ENCODE data around the gene PLEK. TPM values are rescaled to one million over a fixed set of nuclear protein-coding genes. Genes with fewer than 3 reads are reported as not detected.

The PLEK gene, protein sequence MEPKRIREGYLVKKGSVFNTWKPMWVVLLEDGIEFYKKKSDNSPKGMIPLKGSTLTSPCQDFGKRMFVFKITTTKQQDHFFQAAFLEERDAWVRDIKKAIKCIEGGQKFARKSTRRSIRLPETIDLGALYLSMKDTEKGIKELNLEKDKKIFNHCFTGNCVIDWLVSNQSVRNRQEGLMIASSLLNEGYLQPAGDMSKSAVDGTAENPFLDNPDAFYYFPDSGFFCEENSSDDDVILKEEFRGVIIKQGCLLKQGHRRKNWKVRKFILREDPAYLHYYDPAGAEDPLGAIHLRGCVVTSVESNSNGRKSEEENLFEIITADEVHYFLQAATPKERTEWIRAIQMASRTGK
- total RNA-seq = 0.14 and 1.1 TPM in 2 replicates

GRCh38 chr2:68365087-68365486, at the start of gene PLEK:
PLEK (plus strand) TSS chr2:68365282; CDS start chr2:68365352, 70 bp downstream.

DNA sequence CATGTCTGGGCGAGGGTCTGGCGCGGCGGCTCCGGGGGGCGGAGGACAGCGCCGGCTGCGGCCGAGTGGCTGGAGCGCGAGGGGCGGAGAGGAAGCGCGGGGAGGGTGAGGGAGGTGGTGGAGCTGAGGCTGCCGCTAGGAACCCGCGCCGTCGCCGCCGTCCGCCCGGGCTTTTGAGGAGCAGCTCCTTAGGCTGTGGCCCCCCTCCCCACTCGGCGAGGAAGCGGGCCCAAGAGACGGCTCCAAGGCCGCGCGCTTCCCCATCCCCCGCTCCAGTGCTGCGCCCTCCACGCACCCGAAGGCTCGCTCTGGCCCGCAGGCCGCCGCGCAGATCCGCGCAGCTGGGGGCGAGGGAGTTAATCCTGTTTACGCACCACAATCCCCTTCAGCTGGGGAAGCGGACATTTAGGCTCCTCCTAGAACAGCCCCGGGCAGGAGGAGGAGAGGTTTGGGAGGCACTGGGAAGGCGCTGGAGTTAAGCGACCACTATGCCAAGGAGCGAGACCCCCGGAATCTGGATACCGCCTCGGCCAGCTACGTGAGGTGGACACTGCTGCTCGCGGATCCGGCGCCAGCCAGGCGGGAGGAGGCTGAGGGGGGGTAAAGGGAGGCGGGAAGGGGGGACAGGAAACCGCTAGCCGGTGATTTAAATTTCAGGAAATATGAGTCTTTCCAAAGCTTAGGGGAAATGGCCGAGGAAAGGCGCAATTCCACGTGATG, 45.5 kb upstream of the PLEK start, which contains the start of gene CNRIP1:
Gene CNRIP1, minus strand, starts transcription at position 552 of the 720 bp plus-strand sequence. Its CDS starts 549 bp downstream, at position 3.

Other genes starting within 250 kb of the PLEK start
- gene PNO1, start 207.4 kb upstream of the PLEK start, total RNA-seq = 8.1 and 12.4 TPM in 2 replicates
- 13.7 and 17.8 TPM in 2 replicates for gene PPP3R1, start 112.8 kb upstream of the PLEK start, total RNA-seq
- 28.4 and 32.9 TPM in 2 replicates for gene CNRIP1, start 45.3 kb upstream of the PLEK start, total RNA-seq
- gene FBXO48, start 102.0 kb downstream of the PLEK start, total RNA-seq = 0.28 TPM in 2 replicates
- 4.8 and 7.0 TPM in 2 replicates for gene APLF, start 102.3 kb downstream of the PLEK start, total RNA-seq

Measured in smooth muscle cell of bladder (primary cell).